Measurements from ENCODE around the gene CBFA2T3.

CBFA2T3 gene

DNA sequence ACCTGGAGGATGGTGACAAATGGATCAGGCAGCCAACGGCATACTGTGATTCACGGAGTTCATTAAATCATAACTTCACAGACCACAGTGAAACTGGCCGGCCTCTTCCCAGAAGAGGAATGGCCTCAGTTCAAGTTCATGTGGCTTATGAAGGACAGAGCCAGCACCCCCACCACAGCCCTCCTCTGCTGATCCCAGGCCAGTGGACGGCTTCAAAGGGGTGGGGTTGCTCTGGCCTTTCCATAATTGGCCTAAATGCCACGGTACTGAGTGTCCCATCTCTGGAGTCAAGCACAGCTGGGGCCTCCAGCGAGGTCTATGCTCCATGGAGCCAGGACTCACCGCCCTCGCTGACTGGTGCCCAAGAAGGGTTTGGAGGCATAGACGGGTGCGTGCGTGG lies 141.6 kb downstream of the CBFA2T3 start:
- TF ChIP-seq, protein P1, sequence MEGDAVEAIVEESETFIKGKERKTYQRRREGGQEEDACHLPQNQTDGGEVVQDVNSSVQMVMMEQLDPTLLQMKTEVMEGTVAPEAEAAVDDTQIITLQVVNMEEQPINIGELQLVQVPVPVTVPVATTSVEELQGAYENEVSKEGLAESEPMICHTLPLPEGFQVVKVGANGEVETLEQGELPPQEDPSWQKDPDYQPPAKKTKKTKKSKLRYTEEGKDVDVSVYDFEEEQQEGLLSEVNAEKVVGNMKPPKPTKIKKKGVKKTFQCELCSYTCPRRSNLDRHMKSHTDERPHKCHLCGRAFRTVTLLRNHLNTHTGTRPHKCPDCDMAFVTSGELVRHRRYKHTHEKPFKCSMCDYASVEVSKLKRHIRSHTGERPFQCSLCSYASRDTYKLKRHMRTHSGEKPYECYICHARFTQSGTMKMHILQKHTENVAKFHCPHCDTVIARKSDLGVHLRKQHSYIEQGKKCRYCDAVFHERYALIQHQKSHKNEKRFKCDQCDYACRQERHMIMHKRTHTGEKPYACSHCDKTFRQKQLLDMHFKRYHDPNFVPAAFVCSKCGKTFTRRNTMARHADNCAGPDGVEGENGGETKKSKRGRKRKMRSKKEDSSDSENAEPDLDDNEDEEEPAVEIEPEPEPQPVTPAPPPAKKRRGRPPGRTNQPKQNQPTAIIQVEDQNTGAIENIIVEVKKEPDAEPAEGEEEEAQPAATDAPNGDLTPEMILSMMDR (IDR thresholded peaks at IDR 0.05; ENCODE audit: control insufficient read depth, insufficient read depth, low read depth, low read length, missing control alignments): no peak
- no peak overlapping the region for H3K4me3 ChIP-seq (ENCODE audit: control insufficient read depth, low read depth, low read length)
- DNase-seq (ENCODE audit: low read depth): peak; percentile 16

DNA sequence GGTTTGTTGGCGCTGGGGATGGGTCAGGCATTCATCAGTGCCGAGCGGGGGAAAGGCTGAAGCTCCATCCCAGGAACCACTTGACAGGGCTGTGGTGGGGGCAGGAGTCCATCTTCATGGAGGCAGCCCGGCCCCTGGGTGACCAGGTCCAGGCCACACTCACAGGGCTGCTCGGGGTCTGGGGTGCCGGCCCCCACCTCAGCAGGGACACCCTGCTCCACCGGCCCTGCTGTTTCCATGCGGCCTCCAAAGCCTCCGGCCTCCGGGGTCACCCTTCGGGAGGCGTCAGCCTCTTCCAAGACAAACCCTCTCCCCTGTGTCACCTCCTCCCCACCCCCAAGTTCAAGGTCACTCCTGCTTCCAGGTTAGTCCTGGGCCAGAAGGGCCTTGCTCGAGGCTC lies 142.3 kb downstream of the CBFA2T3 start:
- DNase-seq (ENCODE audit: low read depth): no peak
- TF ChIP-seq, protein P1 (IDR thresholded peaks at IDR 0.05; ENCODE audit: control insufficient read depth, insufficient read depth, low read depth, low read length, missing control alignments): no peak
- no peak overlapping the region for H3K4me3 ChIP-seq (ENCODE audit: control insufficient read depth, low read depth, low read length)

DNA sequence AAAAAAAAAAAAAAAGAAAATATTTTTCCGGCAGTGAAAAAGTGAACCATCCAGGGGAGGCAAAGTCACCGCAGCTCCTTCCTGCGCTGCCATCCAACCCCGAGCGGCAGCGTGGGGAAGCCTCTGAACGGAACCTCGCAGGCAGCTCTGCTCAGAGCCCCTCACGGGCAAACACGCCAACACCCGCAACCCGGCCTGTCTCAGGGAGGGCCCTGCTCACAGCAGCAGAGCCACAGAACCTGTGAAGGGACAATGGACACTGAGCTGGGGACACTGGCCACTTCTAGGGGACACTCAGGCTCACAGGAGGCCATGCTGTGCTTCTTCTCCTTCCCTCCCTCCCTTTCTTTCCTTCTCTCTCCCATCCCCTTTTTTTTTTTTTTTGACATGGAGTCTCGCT lies 143.9 kb downstream of the CBFA2T3 start:
- DNase-seq (ENCODE audit: low read depth): no peak
- H3K4me3 ChIP-seq (ENCODE audit: control insufficient read depth, low read depth, low read length): no peak overlapping the region
- TF ChIP-seq, protein P1 (IDR thresholded peaks at IDR 0.05; ENCODE audit: control insufficient read depth, insufficient read depth, low read depth, low read length, missing control alignments): no peak

DNA sequence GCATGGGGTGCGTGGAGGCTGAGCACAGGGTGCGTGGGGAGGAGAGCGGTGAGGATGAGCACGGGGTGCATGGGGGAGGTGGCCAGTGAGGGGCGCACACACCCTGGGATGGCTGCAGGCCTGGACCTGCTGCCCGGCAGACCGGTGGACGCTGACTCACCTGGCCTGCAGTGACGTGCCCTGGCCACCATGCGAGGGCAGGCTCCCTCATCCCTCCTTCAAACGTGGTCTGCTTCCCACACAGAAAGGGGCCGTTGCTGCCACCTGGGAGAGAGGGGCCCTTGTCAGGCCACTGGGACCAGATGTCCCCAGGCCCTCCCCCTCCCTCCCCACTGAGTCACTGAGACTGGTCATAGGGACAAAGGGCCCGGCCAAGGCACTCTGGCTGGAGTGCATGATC lies 145.2 kb downstream of the CBFA2T3 start:
- H3K4me3 ChIP-seq (ENCODE audit: control insufficient read depth, low read depth, low read length): no peak overlapping the region
- TF ChIP-seq, protein P1 (IDR thresholded peaks at IDR 0.05; ENCODE audit: control insufficient read depth, insufficient read depth, low read depth, low read length, missing control alignments): no peak
- no peak for DNase-seq (ENCODE audit: low read depth)

DNA sequence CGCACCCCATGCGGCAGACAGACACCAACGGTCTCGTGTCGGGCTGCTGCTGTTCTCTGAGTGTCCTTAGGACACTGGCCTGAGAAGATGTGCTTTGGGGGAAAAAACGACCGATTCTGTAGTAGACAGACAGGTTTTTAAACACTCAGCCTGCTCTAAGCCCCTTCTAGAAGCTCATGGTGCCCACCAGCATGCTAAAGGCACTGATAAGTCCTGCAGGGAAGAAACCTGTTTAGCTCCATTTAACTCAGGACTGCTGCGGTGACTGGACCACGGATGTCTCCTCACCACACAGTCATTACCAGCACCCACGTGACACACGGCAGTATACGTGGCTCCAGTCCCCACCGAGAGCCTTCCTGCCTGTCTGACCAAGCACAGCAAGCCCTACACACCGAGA lies 146.2 kb downstream of the CBFA2T3 start:
- DNase-seq (ENCODE audit: low read depth): no peak
- TF ChIP-seq, protein P1 (IDR thresholded peaks at IDR 0.05; ENCODE audit: control insufficient read depth, insufficient read depth, low read depth, low read length, missing control alignments): no peak
- H3K4me3 ChIP-seq (ENCODE audit: control insufficient read depth, low read depth, low read length): no peak overlapping the region

DNA sequence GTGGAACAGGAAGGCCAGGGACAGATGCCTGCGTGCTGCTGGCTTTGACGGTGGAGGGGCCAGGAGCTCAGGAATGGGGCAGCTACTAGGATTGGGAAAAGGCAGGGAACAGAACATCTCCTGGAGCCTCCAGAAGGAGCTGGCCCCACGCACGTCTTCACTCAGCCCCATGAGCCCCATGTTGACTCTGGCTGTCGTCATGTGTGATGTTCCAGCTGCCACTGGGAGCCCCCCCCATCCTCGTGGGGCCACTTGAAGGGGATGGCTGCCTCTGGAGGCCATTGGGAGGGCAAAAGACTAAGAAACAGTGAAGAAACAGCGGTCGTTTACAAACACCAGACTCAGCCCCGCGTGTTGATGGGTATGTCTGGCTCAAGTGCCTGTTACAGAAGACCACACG lies 146.7 kb downstream of the CBFA2T3 start:
- no peak overlapping the region for H3K4me3 ChIP-seq (ENCODE audit: control insufficient read depth, low read depth, low read length)
- TF ChIP-seq, protein P1 (IDR thresholded peaks at IDR 0.05; ENCODE audit: control insufficient read depth, insufficient read depth, low read depth, low read length, missing control alignments): no peak
- no peak for DNase-seq (ENCODE audit: low read depth)

DNA sequence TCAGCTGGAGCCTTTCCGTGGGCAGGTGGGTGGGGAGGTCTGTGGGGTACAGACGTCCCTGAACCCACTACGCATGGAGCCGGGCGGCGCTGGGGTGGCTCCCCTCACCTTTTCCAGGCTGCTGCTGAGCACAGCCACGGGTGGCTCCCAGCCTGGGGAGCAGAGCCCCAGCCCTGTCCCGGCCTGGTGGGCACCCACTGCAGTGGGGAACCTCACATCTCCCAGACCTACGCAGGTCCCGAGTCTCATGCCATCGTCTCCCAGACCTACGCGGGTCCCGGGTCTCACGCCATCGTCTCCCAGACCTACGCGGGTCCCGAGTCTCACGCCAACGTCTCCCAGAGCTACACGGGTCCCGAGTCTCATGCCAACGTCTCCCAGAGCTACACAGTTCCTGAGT lies 148.3 kb downstream of the CBFA2T3 start:
- DNase-seq (ENCODE audit: low read depth): no peak

More for the DNA sequence above, 148.3 kb downstream of the CBFA2T3 start:
- TF ChIP-seq, protein P1 (IDR thresholded peaks at IDR 0.05; ENCODE audit: control insufficient read depth, insufficient read depth, low read depth, low read length, missing control alignments): no peak
- no peak overlapping the region for H3K4me3 ChIP-seq (ENCODE audit: control insufficient read depth, low read depth, low read length)
